HG03135 (cell line): ENCODE results near the gene IMPDH1.
A peak's percentile ranks its signal among the peaks of the same experiment; 100 is the strongest.

Experiments
- ATAC-seq: cut with Tn5 transposase; IDR thresholded peaks from one replicate; pipeline ENCODE4 v1.9.1; 2021; ENCODE audit warnings: mild to moderate bottlenecking, moderate library complexity; ENCODE audit not compliant: unreplicated experiment

The IMPDH1 gene

DNA sequence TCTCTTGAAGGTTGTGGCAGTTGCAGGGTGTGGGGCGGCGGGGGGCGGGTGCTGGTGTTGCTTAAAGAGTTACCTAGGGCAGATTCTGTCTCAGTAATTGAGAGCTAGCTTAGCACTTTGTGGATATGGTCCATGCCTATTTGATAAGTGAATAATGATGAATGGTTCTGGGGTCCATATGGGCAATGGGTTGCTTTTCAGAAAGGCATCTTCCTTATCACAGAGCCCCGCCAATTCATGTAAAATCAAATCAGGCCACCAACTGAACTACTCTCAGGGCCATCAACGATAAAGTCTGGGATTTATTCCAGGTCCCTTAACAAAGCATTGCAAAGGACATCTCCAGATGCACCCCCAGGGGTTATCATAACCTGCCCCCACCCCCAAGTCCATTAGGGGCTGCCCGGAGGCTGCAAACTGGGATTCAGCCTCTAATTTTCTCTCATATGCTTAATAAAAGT lies 46.5 kb downstream of the IMPDH1 start:
- no peak for ATAC-seq

DNA sequence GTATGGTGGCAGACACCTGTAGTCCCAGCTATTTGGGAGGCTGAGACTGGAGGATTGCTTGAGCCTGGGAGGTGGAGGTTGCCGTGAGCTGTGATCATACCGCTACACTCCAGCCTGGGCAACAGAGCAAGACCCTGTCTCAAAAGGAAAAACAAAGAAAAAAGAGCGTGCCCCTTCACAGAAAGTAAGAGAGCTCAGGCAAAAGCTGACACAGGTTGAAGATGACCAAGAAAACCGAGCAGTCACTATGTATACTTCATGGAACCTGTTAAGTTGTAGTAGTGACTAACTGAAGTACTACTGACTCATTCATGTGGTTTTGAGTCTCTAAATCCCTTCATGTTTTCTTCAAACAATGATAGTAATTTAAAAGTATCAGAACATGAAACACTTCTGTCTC lies 47.1 kb downstream of the IMPDH1 start:
- ATAC-seq, result no peak

DNA sequence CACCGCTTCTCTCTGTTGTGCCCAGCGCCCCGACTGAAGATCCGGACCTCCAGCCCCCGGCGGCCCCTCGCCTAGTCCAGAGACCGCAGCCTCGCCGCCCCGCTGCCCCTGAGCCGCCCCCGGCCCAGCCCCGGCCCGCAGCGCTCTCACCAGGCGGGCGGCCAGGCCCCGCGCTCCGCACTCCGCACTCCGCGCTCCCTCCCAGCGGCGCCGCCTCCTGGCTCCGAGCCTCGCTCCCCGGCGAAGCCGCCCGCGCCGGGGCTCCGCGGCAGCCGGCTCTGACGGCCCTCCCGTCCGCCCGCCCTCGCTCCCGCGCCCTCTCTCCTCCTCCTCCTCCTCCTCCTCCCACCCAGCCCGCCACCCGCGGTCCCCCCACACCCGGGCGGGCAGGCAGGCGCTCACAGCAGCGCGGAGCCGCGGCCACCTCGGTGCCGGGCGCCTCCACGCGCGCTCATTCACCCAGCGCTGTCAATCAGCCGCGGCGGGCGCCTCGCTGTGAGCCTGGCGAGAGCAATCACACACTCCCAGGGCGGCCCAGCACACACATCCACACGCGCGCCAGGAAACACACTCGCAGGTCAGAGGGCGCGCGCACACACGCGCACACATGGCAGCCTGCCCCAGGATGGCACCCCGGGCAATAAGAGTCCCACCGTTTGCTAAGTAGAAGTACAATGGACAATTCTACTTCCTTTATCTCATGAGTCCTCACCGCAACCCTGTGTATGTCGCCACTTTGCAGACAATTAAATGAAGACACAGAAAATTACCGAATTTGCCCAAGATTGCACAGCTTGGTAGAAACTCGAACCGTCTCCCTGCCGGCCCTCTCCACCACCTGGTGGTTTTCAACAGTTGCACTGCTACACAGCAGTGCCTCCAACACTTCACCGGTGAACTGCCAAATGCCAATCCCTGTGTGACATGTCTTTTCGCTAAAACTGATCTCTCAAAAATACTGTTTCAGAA lies 48.1 kb downstream of the IMPDH1 start, which contains the start of gene PRRT4:
PRRT4 (minus strand) TSS at position 280 of the 969 bp plus-strand sequence.
- no peak for ATAC-seq

DNA sequence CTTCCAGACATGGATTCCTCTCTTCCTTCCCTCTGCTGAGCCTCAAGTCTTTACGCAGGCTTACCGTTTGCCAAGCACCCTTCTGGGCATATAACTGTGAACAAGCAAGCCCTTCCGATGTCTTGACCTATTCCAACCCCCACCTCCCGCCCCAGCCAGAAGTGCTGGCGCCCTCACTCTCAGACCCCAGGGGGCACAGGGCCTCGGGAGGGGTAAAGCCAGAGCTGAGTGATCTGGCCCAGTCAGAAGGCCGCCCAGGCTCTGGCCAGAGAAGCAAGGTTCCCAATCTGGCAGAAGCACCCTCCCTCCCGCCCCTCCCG lies 49.5 kb downstream of the IMPDH1 start:
- no peak for ATAC-seq

DNA sequence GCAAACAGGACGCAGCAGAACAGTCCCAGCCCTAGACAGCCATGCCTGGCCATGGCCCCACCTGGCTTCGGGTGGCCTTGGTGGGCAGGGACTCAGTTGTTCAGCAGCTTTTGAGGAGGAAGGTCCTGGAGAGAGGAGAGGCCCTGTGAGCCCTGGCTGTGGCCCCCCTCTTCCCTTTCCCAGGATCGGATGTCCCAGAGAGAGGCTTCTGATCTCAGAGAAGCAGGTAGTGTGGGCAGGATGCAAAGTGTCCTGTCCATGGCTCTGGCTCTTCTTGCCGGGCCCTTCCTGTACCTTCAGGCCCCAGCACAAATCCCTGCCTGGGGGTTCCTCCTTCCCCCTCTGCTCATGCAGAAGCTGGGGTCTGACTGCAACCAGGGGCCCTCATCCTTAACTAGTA lies 49.8 kb downstream of the IMPDH1 start:
- no peak for ATAC-seq

DNA sequence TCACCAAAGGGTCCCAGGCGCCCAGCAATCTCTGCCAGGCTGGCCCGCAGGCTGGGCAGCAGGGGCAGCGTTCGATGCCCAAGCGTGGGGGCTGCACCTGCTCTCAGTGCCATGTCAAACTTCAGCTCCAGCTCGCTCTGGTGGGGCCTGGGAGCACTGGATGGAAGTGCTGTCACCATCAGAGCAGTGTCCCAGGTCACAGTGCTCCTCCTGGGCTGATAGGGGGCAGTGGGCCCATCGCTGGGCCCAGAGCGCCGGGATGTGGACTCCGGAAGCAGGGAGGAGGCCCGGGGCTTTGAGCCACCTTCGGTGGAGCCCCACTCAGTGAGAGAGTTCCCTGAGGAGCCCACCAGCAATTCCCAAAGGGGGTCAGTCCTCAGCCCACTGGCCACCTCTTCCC lies 50.4 kb downstream of the IMPDH1 start:
- ATAC-seq, result no peak

DNA sequence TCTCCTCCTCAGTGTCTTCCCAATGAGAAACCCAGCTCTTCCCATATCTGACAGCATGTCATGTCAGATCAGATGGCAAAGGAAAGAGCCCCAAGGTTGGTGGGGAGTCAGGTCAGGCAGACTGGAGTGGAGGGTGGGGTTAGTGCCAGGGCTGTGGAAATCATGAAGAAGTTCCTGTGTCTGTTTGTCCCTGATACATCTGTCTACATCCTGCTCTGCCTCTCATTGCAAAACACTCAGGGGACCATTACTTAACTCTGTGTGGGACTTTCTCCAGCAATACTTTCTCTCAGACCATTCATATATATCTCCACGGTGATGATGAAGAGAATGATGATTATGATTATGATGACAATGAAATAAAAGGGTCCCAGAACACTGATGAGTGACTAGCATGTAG lies 51.5 kb downstream of the IMPDH1 start:
- no peak for ATAC-seq

DNA sequence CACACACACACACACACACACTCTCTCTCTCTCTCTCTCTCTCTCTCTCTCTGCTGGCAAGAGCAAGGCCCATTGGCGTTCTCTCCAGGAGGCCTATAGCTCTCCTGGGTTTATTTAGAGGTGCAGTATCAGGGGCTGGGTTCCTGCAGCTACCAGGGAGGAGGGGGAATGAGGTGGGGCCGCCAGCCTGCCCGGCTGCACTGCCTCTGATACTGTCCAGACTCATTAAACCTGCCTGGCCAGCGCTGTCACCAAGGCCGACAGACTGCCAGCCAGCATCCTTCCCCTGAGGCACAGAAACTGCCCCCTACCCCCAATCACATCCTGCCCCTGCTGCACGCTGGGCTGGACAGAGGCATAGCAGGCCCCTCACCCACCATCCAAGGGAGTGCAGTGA lies 52.6 kb downstream of the IMPDH1 start:
- no peak for ATAC-seq

DNA sequence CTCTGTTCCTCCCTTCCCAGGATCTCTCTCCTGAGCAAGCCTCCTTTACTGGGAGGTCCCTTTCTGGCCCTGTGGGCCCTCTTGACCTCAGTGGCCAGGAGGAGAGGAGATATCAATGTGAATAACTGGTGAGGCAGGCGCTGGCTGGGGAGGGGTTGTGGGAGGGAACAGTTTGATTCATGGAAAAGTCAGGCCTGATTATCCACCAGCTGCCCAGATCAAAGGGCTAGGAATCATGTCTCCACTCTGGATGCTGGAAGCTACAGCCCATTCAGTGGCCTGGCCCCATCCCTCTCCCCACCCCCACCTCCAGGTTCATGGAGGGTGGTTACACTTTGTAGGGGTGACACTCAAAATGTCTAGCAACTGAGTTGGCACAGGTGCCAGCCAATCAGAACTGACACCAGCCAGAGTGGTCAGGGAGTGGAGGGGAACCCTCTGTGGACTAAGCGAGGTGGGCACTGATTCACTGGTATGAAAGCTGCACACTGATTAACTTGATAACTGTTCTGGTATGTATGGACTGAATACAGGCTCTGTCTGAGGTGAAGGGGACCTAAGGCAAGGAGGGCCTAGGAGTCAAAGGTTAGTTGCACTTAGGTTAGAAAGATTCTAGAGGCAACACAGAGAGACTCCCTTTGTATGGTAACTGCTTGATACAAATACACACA lies 53.1 kb downstream of the IMPDH1 start:
- ATAC-seq, result no peak

DNA sequence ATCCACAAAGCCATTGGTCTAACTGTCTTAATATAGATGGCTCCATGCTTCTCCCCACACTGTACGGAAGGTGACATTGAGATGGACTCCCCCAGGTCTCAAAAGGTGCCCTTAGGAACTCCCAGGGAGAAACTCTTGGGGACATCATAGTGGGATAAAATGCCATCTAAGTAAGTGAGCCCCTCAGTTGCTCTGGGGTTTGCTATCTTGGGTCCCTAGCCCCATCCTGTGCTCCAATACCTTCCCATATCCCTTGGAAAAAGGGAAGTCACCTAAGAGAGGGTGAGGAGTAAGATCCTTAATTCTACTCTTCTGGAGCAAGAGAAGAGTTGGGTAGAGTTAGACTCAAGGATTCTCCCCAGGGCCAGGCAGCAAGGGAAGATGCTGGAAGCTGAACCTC lies 56.2 kb downstream of the IMPDH1 start:
- ATAC-seq, result no peak

DNA sequence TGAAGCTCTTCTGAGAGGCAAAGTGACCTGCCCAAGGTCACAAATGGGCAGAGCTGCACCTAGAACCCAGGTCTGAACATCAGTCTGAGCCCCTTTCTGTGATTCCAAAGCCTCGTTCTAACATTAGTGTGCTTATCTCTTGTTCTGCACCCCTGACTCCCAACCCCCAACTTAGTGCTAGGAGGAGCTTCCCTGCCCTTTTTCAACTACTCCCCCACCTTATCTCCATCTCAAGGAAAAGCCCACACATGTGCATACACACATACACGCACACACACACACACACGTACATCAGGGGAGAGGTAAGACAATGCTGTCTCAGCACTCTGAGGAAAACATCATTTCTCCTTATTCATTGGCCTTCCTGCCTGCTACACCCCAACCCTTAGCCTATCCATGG lies 56.6 kb downstream of the IMPDH1 start:
- ATAC-seq, result no peak

DNA sequence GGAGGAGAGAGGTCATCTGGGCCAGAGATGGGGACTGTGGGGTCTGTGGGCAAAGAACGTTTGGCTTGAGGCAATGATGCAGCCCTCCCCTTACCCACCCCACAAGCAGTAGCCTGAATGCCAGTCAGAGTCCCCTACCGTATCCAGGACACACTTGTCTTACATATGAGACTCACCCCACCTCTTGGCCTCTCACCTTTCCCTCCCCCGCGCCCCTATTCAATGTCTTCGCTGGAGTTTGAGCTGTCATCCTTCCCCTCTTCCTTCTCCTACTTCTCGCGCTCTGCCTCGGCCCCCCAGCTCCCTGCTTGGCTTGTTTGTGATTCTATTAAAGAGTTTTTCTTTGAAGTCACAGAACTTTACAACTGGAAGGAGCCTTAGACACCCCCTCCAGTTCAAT lies 57.1 kb downstream of the IMPDH1 start:
- ATAC-seq, result no peak

DNA sequence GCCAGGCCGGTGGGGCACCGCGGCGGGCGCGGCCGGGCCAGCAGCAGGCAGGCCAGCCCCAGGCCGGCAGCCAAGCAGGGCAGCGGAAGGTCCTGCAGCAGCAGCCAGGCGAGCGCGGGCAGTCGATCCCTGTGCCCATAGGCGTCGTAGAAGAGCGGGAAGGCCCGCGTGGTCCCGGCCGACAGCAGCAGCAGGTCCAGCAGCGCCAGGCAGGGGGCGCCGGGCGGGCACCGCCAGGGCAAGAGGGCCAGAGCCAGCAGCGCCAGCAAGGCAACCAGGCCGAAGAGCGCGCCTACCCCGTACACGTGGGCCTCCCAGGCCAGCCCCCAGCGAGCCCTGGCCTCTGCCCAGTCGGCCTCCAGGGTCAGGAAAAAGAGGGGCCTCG lies 57.6 kb downstream of the IMPDH1 start:
- no peak for ATAC-seq

DNA sequence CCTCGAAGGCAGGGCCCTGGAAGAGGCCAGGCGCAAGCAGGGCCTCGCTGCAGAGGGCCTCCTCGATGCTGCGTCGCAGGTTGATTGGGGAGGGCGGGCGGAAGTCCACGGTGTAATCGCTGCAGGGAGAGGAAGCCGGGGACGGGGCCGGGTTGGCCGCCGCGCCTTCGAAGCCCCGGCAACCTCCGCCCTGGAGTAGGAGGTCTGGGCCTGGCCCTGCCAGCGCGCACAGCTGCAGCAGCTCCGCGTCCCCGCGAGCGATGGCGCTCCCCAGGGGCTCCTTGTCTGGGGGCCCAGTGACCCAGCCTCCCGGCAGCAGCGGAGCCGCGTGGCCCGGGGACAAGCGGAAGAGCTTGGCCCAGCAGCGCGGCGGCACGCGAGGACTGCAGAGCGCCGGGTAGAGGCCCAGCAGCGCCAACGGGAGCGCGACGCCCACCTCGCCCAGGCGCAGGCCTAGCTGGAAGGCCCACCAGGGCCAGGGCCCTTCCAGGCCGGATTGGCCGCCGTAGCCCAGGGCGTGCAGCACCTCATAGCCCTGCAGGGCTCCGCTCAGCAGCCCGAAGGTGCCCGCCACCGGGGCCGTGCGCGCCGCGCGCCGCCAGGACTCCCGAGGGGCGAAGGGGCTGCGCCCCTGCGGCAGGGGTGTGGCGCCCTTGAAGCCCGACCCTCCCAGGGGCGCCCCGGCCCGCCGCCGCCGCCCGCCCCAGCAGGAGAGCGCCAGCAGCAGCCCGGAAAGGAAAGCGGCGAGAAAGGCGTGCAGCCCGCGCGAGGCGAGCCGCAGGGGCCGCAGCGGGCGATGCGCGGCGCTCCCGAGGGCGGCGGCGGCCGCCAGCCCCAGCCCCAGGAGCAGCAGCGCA lies 58.3 kb downstream of the IMPDH1 start:
- ATAC-seq, result no peak

DNA sequence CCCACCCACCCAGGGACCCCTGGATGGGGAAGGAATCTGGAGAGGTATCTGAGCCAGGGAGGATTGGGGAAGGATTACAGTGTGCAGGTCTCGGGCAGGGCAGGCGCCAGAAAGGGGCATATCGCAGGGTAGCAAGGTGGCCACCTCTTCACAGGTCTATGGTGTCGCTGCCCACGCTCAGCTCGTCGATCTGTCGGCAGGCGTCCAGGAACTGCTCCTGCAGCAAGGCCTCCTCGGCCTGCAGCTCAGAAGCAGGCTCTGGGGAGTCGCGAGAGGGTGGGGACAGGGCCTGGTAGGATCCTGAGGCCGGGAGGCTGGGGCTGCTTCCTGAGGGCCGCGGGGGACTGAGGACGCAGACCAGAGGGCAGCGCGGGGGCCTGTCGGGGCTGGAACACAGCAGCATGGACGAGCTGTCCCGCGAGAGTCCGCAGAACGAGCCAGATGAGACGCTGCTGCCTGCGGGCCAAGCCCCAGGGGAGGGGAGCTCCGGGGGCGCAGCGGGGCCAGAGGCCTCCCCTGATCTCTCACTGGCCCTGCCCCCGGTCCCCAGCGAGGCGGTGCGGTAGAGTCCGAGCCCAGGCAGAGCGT lies 59.0 kb downstream of the IMPDH1 start:
- ATAC-seq, result no peak

DNA sequence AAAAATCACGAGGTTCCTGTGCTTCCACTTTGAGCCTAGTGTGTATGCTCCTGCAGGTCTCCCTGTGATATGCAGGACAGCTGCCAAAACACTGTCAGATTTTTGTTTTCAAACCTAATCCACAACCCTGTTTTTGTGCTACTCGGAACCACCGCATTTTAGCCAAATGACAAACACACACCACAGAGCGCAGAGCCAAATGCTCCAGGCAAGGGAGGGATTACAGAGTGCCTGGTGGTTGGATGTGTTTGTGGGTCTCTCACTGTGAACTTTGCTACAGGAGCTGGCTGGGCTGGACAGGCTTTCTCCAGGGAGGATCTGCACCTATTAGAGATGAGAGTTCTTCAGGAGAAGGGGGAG lies 60.3 kb downstream of the IMPDH1 start:
- ATAC-seq, result no peak

DNA sequence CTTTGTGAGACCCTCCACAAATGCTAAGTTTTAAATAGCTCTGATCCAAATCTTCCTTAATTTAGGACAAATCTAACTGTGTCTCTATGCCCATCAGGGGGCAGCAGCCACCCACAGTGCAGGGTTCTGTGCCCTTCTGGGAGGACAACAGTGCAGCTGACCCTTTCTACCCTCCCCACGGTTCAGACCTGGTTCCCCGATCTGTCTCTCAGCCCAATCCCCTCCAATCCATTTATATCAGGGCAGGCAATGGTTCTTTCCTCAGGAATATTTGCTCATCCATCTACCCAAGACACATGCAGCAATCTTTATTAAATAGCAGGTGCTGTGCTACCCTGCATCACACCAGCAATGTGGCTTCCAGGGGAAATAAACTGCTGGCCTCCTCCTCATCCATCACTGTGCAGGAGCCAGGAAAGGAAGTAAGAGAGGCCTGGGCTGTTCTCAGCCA lies 62.1 kb downstream of the IMPDH1 start:
- no peak for ATAC-seq

DNA sequence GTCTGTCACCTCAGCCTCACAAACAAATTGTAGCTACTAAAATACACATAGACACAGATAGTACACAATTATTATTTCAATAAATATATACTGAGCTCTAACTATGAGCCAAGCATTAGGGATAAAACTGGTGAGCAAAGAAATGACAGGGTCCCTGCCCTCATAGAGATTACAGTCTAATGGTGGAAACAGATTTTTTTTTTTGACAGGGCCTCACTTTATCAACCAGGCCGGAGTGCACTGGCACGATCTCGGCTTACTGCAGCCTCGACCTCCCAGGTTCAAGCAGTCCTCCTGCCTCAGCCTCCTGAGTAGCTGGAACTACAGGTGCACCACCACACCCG lies 65.4 kb downstream of the IMPDH1 start:
- ATAC-seq, result no peak

DNA sequence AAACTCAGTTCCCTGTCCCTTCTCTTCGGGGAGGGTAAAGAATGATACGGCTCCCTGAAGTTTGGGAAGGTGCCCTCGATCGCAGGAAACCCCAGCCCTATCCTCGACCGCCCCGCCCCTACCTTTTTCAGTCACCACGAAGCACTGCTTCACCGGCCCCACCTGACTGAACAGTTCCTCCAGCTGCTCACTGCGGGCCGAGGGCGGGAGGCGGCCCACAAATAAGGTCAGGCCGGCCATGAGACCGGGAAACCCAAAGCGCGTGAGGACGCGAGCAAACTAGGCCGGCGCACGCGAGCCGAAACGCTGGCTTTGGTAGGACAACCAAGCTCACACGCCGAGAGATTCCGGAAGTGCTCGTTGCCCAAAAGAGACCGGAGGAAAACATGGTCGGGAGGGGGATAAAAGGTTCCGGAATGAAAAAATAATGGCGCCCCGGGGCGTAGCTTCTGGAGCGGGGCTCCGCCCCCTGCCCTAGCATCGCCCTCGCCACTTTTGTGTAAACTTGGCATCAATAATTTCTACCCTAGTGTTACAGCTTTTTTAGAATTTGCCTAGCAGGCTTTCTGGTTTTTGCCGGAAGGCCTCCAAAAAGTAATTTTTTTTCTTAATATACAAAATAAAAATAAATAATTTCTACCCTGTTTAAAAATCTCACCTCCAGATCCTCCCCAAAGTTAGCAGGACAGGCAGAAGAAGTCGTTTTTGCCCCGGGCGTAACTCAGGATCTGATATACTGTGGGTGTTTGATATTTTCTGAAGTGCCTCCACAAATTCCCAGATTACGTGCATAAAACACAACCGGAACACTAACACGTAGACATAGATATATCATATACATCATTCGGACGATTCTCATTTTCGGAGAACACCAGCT lies 66.0 kb downstream of the IMPDH1 start, which contains the start of gene RBM28:
RBM28 (minus strand) TSS at position 355 of the 877 bp plus-strand sequence; CDS start at position 240, 115 bp downstream.
- ATAC-seq, result peak; percentile 94
